Measurements from ENCODE around the gene CNKSR3.

- no peak for TF ChIP-seq CTCF (IDR thresholded peaks at IDR 0.05)
- TF ChIP-seq POLR2A (IDR thresholded peaks at IDR 0.05), result no peak
Measured at GRCh38 chr6:154514481-154514880, 4.0 kb upstream of the CNKSR3 start.

Data from uterus (tissue), 2 donors.